ELF-1 (cell line): ENCODE measurements around the gene LRTM2.
"Not testable (repeated sequence)": the region's sequence is repeated elsewhere in the genome, so short reads cannot be mapped to it uniquely, and the experiment has no call there.

ENCODE experiments used
- DNase-seq: peaks from one replicate; pipeline ENCODE4 v3.0.0-alpha.2; 2016; ENCODE audit warnings: low read depth, low spot score

Gene LRTM2

DNA sequence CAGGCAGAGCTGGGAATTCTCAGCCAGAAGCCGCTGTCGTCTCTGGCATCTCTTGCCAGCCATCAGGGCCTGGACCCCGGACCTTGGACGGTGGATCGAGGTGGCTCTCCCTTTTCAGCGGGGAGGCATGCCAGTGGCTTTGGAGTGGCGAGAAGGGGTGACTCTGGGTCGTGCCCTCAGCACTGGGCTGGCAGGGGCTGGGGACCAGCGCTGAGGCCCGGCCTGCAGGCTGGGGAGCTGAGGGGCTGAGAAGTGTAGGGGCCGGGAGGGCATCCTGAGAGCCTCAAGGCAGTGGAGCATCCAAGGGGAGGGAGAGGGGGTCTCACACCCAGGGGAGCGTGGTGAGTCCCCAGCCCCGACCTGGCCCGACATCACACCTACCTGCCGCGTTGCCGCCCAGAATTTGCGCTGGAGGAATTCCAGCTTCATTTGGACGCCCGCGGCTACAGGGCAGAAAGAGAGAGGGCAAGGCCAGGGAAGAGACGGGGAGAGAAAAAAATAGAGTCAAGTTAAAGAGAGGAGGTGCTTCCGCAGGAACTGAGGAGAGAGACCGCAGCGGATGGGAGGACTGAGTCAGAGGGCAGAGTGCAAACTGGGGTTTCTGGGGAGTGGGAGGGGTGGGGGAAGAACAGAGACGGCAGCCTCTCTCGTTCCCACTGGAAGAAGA is 9.0 kb upstream of the LRTM2 start:
- DNase-seq, result no peak

DNA sequence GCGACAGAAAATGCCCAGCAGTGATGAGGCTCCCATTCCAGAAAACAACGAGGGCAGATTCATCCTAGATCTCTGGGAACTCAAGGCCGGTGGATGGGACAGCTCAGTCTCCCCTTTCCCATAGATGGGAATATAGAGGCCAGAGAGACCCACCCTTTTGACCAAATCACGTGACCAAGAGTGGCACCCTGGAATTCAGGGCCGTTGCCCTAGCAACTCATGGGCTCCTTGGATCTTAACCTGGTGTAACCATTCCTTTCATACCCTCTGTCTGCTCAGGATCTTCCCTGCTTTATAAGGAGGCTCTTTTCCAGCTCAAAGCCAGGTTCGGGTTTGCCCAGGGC is 8.4 kb upstream of the LRTM2 start:
- no peak for DNase-seq

DNA sequence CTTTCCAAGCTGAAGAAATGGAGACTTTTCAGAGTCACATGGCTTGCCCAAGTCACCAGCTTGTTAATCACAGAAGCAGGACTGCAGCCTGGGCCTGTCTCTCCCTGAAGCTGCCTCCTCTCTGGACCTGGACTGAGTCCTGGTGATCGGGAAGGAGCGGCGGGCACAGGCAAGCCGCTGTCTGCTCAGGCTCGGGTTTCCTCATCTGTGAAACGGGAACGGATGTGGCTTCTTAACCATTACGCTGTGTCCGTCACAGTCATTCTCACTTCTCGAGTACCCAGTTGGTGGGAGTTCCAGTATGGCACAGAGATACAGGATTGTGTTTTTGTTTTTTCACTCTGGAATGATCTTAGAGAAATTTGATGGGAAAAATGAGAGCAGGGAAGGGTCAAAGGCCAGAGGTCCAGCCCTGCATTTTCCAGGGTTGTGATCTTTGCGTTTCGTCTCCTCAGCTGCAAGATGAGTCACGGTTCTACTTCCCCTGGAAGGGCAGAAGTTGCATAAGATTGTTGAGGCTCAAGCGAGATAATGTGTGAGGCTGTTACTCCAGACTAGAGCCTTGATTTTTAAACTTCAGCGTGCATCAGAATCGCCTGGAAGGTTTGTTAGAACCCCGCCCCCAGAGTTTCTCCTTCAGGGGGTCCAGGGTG is 7.6 kb upstream of the LRTM2 start:
- DNase-seq, result no peak

DNA sequence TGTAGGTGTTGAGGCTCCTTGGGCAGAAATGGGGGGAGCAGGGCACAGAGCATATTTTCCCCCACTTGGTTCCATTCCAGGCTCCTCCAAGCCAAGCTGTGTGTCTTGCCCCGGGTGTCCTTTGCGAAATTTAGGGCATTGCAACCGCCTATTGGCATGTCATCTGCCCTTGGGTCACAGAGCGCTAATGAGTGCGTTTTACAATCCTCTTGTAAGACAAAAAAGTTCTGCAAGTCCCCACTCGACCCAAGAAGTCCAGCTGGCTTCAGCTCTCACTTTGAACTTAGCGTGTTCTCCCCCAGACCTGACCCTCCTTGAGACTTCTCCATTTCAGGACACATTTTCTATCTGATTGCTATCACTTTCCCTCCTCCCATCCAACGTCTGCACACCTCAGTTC is 6.1 kb upstream of the LRTM2 start:
- no peak for DNase-seq

DNA sequence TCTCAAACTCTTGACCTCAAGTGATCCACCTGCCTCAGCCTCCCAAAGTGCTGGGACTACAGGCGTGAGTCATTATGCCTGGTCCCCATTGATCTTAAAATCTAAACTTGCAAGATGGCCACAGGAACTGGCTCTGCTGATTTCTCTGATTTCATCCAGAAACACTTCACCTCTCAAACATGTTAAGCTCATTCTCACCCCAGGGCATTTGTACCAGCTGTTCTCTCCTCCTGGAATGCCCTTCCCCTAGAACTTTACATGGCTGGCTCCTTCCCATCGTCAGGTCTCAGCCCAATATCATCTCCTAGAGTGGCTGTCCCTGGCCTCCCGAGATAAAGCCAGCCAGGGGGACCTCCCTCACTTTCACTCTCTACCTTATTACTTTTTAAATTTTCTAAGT is 5.3 kb upstream of the LRTM2 start:
- DNase-seq, result no peak

DNA sequence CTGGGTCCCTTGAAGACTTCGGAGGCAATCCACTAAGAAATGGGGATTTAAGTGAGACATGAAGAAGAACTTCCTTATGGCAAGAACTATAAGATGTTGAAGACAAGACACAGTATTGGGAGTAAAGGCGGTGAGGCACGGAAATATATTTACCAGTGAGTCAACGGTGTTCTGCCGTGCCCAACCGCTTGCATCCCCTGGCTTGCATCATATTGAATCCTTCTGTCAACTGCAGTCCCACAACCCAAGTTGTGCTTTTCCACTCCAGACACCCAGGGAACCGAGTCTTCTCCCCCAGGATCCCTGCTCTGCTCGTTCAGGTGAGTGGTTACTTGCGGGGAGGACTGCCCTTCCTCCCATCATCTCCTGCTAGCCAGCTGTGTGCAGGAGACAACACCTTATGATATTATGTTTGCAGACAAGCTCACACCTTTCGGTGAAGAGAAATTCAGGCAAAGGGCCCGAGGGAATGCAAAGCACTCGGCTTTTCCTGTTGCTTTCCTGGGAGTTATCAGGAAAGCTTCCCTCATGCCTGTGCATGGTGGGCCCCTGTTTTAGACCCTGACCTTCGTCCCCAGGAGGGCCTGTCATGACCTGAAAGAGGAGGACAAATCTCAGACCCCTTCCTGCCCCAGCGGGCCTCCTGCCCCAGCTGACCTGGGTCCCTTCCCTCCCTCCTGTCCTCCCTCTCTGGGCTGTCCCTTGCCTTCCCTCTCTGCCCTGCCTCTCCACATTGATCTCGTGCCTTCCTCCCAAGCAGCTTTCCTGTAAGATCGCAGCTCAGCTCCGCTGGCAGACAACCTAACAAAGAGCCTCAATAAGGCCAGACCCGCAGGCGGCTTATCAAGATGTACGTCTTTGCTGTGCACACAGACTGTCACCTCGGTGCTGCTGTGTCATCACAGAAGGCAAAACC is 4.3 kb upstream of the LRTM2 start:
- DNase-seq, result peak; percentile 33

DNA sequence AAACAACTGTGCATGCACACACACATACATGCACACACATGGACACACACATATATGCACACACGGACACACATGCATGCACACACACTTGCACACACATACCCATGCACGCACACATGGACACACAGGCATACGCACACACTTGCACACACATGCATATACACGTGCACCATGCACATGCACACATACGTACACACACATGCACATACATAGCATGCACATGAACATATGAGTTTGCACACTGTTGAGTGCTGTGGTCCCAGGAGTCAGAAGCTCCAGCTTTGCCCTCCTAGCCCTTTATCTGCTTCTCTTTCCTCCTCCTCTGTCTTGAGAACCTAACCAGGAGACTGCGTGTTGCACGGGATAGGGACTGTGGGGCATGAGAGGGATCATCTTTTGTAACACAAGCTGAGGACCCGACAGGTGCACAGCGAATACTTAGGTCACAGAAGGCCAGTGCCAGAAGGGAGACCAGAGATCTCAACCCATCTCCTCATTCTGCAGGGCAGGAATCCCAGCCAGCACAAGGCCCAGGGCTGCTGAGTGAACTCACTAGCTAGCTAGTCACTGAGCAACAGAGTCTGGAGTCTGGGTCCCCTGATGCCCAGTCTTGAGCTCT is 3.5 kb upstream of the LRTM2 start:
- no peak for DNase-seq

DNA sequence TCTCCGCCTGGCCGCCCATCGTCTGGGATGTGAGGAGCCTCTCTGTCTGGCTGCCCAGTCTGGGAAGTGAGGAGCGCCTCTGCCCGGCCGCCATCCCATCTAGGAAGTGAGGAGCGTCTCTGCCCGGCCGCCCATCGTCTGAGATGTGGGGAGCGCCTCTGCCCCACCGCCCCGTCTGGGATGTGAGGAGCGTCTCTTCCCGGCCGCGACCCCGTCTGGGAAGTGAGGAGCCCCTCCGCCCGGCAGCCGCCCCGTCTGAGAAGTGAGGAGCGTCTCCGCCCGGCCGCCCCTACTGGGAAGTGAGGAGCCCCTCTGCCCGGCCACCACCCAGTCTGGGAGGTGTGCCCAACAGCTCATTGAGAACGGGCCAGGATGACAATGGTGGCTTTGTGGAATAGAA is 2.4 kb upstream of the LRTM2 start:
- DNase-seq, result not testable (repeated sequence)

DNA sequence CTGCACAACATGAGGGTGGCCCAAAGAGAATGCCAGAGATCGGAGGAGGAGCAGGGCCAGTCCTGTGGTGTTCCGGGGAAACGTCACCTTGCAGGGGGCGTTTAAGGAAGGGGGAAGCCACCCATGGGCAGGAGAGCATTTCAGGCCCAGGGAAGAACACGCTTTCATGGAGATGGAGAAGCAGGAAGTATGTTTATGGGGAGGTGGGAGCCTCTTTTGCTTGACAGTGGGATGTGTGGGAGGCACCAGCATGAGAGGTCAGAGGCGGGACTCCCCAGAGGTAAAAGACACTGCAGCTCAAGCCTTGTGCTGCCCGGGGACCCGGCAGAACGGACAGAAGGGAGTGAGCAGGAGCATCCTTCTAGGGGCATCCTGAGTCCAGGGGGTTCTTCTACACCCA is 1.3 kb upstream of the LRTM2 start:
- DNase-seq, result no peak

DNA sequence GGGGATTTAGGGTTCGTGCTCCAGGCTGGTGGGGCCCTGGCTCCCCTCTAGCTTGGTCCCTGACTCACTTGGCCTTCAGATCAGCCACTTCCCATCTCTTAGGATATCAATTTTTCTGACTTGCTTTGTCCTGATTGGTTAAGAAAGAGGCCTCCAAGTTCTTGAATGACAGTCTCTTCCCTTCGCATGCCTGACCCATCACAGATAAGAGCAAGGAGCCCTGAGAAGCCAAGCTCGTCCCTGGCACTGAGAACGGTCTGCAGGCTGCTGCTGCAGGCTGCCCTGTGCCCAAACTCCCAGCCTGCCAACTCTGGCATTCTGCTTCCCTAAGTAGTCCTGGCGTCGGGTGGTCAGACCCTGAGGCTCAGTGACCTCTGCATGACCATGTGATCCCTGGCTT is 794 bp upstream of the LRTM2 start:
- no peak for DNase-seq

DNA sequence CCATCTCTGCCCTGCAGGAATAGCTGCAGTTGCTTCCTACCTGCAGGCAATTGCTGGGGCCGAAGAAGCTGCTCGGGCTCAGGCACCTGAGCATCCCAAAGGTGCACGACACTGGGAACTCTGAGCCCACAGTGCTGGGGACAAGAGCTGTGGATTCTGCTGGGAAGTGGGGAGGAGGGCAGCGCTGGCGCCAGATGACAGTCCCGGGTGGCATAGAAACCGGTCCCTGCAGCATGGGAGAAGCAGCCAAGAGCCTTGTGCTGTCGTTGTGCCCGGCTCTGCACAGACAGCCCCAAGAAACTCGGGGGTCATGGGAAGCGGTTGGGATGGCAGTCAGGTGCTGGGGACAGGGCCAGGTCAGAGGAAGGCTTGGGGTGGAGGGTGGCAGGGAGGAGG is 529 bp downstream of the LRTM2 start:
- DNase-seq, result no peak

DNA sequence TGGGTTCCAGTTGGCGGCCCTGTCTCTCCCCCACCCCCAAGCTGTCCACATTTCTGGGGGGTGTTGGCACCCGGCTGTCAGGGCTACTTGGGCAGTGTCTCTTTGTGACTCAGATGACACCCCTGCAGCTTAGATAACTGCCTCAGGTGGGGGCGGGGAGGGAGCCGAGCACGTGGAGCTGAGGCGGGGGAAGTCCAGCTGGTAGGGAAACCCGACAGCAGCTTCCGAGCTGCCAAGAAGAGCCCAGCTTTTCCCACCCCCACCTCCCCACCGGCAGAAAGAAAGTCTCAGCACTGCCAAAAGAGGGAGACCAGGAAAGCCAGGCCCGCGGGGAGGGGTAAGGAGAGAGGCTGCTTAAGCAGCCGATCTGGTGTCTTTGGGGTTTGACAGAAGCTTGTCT is 1.4 kb downstream of the LRTM2 start:
- DNase-seq, result no peak

DNA sequence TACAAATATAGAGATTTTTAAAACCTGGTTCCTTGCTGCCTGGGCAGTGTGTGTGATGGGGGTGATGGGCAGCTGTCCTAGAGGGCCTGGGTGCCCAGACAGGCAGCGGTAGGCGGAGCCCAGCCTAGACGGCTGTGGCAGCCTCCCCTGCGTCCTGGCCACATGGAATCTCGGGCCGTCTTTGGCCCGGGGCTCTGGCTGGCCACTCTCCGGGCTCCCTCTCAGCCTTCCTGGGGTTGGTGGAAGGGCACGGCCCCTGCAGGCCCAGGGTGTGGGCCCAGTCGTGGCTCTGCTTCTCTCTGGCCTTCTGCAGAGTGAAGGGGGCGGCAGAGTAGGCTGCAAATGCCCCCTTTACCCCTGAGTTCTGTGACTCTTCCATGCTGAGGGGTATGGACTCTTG is 2.3 kb downstream of the LRTM2 start:
- DNase-seq, result no peak

DNA sequence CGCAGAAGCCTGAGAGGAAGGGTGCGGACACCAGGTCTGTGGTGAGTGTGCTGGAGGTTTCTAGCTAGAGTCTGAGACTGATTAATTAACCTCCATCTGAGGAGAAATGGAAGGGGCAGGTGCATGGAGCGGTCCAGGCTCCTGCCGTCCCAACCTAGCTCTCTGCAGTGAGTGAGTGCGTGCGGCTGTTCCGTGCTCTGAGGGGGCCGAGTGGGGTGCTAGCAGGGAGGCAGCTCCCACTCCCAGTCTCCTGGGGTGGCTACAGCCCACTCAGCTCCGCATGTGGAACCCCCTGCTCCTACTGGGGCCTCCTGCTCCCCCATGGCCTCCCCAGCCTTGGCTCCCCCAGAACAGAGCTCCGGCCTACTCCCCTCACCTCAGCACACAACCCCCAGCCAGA is 2.9 kb downstream of the LRTM2 start:
- no peak for DNase-seq

DNA sequence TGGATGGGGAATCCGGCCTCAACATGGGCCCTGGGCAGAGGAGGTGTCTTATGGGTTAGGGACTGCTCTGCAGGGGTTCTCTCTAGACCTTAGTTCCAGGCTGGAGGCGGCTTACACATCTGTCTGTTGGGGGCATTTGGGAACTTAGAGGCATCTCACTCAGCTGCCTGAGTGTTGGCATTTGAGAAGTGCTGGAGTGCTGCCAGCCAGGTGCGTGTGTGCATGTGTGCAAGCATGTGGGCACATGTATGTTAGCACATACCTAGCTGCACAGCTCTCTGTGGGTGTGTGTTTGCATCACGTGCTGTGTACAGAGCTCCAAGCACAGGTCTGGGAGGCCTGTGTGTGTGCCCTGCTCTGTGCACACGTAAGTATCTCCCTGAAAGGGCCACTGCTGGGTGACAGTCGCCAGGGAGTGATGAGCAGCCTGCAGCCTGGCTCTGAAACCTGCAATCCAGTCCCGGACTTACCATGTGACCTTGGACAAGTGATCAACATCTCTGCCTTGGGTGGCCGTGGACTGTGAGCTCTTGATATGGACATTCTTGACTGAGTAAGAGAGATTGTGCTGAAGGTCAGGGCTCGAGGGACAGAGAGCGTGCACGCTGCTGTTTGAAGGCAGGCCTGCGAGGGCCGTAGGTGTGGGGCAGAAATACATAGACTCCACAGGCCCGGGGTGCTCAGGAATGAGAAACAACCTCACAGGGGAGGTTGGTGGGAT is 5.2 kb downstream of the LRTM2 start:
- DNase-seq, result no peak

DNA sequence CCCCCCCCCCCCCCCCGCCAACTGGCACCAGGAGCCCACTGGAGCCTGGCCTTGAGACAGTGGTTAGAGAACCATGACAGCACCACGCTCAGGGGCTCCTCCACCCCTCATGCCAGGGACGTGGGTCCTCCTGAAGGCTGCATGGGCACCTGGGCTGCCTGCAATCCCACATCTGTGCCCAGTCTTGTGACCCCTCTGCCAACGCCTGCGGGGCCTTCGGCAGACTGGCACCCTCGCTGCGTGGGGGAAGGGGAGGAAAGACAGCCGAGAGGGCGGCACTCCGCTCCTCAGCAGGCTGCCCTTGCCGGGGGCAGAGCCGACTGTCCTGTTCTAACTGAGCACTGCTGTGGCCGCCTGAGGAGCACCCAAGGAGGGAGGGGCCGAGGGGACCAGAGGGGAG is 6.0 kb downstream of the LRTM2 start:
- no peak for DNase-seq

DNA sequence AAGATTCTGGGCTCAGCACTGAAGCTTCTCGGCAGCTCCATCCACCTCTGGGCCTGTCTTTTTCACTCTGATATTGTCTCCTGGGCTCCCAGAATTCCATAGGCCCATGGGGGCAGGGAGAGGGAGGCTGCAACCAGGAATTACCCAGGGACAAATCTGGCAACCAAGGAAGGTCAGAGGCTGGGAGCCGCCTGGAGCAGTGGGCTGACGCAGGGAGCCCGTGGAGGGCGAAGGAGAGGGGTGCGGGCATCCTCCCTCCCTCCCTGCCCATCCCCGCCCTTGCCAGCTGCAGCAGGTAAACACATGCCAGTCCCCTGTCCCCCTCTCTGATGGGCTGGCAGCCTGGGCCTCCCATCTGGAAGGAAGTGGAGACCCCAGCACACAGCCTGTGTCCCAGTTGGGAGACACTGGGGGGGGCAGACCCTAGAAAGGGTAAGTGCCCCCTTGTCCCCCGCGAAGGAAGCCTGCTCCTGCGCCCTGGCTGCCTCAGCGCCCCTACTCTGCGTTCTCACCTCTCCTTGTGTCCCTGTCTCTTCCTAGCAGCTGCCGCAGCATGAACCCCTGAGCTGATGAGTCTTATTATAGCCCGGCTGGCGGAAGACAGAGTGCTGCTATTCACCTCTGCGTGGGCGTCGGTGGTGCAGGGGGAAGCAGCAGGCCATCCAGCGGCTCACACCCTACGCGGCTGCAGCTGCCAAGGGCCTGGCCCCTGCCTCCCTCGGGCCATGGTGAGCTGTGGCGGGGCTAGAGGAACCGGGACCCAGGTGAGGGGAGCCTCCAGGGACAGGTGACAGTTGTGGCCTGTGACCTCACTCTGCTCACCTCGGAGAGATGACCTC is 6.7 kb downstream of the LRTM2 start:
- DNase-seq, result no peak

DNA sequence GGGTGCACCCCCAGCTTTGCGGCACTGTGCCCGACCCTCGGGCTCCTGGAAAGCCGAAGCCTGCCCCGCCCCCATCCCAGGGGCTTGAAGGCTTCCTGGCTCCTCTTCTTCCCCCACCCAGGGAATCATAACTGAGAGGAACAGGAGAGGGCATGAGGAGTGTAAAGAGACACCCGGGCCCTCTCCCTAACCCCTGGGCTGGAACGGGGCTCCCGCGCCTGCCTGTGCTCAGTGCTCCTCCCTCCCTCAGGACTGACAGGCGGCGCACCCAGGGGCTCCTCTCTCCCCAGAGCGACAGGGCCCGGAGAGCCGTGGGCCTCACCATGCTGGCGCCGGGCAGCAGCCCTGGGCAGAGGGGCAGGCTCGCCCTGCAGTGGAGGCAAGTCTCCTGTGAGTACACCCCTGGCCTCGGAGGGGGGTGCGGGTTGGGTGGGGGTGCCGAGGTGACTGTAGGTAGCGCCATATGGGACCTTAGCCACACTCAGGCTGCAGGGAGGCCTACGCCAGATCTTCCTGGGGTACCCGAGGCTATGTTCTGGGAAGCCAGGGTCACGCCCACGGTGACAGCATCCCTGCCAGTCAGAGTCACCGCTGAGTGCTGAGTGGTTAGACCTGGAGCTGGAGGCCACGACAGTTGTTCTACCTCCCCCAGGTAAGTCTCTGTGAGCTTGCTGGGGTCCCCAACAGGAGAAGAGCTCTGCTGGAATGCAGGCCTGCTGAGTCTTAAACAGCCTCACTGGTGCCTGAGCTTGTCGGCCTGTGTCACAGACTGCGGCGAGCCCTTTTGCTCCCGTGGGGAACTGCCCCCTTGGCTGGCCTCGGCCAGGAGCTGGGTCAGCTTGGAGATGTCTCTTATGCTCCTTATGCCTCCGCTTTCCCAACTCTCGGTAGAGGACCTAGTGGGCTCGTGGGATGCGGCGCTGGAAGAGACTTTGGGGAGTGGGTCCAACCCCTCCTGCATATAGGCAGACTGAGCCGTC is 7.8 kb downstream of the LRTM2 start:
- no peak for DNase-seq

DNA sequence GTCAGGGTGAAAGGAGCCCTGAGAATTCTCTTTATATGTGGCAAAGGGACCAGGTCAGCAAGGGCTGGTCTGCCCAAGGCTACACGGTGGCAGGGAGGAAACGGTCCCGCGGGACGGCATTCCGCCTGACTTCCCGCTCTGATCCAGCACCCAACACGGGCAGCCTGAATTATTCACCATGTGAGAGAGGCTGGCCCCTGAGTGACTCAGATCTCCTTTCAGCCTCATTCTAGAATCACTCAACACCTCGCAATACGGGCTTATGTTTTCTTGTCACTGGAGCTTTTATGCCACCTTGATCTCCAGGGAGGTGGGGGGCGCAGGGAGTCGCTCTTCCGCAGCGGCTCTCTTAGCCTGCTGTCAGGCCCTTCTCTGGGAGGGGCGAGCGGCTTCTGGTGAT is 8.5 kb downstream of the LRTM2 start:
- DNase-seq, result no peak
